ENCODE results near the gene CCDC179.

CCDC179 gene

GRCh38 chr11:22807855-22808570 lies 52.3 kb downstream of the CCDC179 start:
- DNase-seq (ENCODE audit: low read depth) = no peak

- no peak for DNase-seq (ENCODE audit: low read depth)
Measured at GRCh38 chr11:22807391-22807790, 52.9 kb downstream of the CCDC179 start.

GRCh38 chr11:22802861-22803260 lies 57.4 kb downstream of the CCDC179 start:
- no peak for DNase-seq (ENCODE audit: low read depth)

- DNase-seq (ENCODE audit: low read depth) = no peak
Measured at GRCh38 chr11:22800482-22800881, 59.8 kb downstream of the CCDC179 start.

DNA sequence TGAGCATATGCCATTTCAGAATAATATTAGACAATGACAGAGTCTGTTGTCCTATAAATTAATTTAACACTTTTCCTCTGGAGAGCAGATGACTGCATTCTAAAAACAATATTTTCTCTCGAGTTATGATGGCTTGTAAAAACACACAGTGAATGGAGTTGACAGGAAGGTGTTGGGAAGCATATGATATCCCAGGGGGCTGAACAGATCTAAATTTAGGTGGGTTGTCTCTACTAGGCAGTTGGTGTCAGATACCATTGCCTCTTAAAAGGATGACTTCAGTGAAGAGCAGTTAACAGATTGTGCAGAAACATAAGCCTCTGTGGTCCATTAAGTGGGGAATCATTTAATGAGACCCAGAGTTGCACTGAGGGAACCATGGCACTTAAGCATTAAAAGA lies 61.4 kb downstream of the CCDC179 start:
- no peak for DNase-seq (ENCODE audit: low read depth)

DNA sequence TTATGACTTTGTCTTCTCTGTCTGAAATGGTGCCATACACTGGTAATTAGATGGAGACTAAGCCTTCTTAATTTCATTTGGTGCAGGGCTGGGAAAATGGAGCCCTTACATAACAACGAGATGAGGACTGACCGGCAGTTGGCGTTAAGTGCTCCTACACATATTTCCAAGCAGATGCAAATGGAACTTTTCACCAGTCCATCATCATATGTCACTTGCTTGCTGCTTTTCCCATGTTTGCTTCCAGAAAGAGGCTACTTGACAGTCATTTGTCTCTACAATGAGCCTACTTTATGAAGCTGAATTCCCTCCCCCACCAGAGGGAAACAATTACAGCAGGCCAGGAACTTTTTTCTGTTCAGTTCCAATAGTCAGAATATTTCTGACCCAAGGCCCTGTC lies 63.2 kb downstream of the CCDC179 start:
- DNase-seq (ENCODE audit: low read depth) = no peak
